OCI-LY7 (cell line): ENCODE measurements around the gene JAK1. TPM values are rescaled to one million over a fixed set of nuclear protein-coding genes. Genes with fewer than 3 reads are reported as not detected.

Experiments
- BruUV-seq: library from RNA; stranded (reverse); fragments of 400-500 nt; replicated peaks from 2 replicates; lab custom pipeline; 2021; lab: Mats Ljungman, UMichigan
- CTCF ChIA-PET: fragments of 300-600 bp; sonication (Branson Sonifier 250); formaldehyde crosslinking; loops from one replicate; lab custom pipeline; 2022; ENCODE audit warnings: antibody characterized with exemption; ENCODE audit not compliant: unreplicated experiment; lab: Charles Lee
- POLR2A ChIA-PET: fragments of 300-600 bp; sonication (Branson Sonifier 250); formaldehyde crosslinking; loops from one replicate; lab custom pipeline; 2022; ENCODE audit warnings: antibody characterized with exemption; lab: Charles Lee
- DNase-seq: peaks from one replicate; pipeline ENCODE4 v3.0.0-alpha.2; 2015; ENCODE audit warnings: low spot score
- H2AFZ ChIP-seq: fragments of 200-600 bp; sonication (generic), shearing (Covaris generic); 2 replicates; pipeline ENCODE4 v1.6.1; 2014; ENCODE audit warnings: mild to moderate bottlenecking, antibody characterized with exemption, low read length, moderate library complexity
- H3K27ac ChIP-seq: fragments of 200-600 bp; sonication (generic); 2 replicates; pipeline ENCODE4 v1.5.1; 2014; ENCODE audit warnings: mixed run types, low read depth, mild to moderate bottlenecking, moderate library complexity, low read length, inconsistent platforms; ENCODE audit not compliant: poor library complexity, severe bottlenecking
- H3K36me3 ChIP-seq: fragments of 200-600 bp; sonication (generic); 2 replicates; pipeline ENCODE4 v1.6.1; 2014; ENCODE audit warnings: mild to moderate bottlenecking, antibody characterized with exemption, low read length, moderate library complexity, mixed read lengths; ENCODE audit not compliant: insufficient read depth
- H3K4me1 ChIP-seq: fragments of 200-600 bp; sonication (generic); 2 replicates; pipeline ENCODE4 v1.5.1; 2014; ENCODE audit warnings: mild to moderate bottlenecking, low read length; ENCODE audit not compliant: insufficient read depth, poor library complexity, severe bottlenecking
- H3K4me2 ChIP-seq: fragments of 200-600 bp; sonication (generic); 2 replicates; pipeline ENCODE4 v1.6.1; 2014; ENCODE audit warnings: mild to moderate bottlenecking, low read length
- H3K4me3 ChIP-seq: fragments of 200-600 bp; sonication (generic); 2 replicates; pipeline ENCODE4 v1.5.1; 2014; ENCODE audit warnings: mild to moderate bottlenecking, low read depth, low read length; ENCODE audit not compliant: poor library complexity, severe bottlenecking
- H3K79me2 ChIP-seq: fragments of 200-600 bp; sonication (generic); 2 replicates; pipeline ENCODE4 v1.6.1; 2016; ENCODE audit warnings: low read depth, mild to moderate bottlenecking, low read length, moderate library complexity, mixed read lengths; ENCODE audit not compliant: insufficient read depth
- H3K9me2 ChIP-seq: fragments of 200-600 bp; sonication (generic); 2 replicates; pipeline ENCODE4 v1.6.1; 2016; ENCODE audit warnings: mild to moderate bottlenecking, low read length, mixed read lengths; ENCODE audit not compliant: insufficient read depth
- H3K9me3 ChIP-seq: fragments of 200-600 bp; sonication (generic); 2 replicates; pipeline ENCODE4 v1.6.1; 2014; ENCODE audit warnings: mild to moderate bottlenecking, mixed run types, low read length, mixed read lengths
- H4K20me1 ChIP-seq: fragments of 200-600 bp; sonication (generic); 2 replicates; pipeline ENCODE4 v1.6.1; 2014; ENCODE audit warnings: mild to moderate bottlenecking, antibody characterized with exemption, low read length, moderate library complexity, mixed read lengths; ENCODE audit not compliant: insufficient read depth
- CTCF ChIP-seq: fragments of 200-600 bp; sonication (generic); conservative IDR thresholded peaks from 2 replicates; pipeline ENCODE4 v1.5.1; 2014; ENCODE audit warnings: mild to moderate bottlenecking, antibody characterized with exemption, low read length, moderate library complexity, mixed read lengths
- EZH2phosphoT487 ChIP-seq: fragments of 200-600 bp; sonication (generic); IDR thresholded peaks from 2 replicates; pipeline ENCODE4 v1.6.1; 2018; ENCODE audit warnings: low read depth, borderline replicate concordance, mild to moderate bottlenecking, mixed run types, antibody characterized with exemption, low read length, moderate library complexity, mixed read lengths
- intact Hi-C: fragments of 100-400 bp; cut with micrococcal nuclease; formaldehyde crosslinking; loops from one replicate; pipeline ENCODE4 v1.10.0; 2022; ENCODE audit not compliant: unreplicated experiment
- total RNA-seq, 2 experiments: library from RNA; depleted of rRNA in 1 of 2; stranded (reverse); fragments of >200 nt in 1 of 2; shearing (Covaris generic) in 1 of 2; gene quantifications; 2 replicates each; pipeline ENCODE4 v1.2.3, GENCODE V29; 2014 to 2022

The JAK1 gene
- total RNA-seq, 2 experiments from 2014 or later, result 72.6 to 86.8 TPM

GRCh38 chr1:64996541-64997257 is 30.4 kb upstream of the JAK1 start:
- Histone ChIP-seq H2AFZ (no peak overlapping the region), H3K9me3 (0 out of 2 replicates have a peak, but pooled peaks cover 6% of the 10 kb centered on the region), H3K79me2 (no peaks in the 10 kb centered on the region), H3K4me3 (no peak overlapping the region), H3K9me2 (no peaks in the 10 kb centered on the region), H3K4me2 (no peak overlapping the region), H3K36me3 (no peaks in the 10 kb centered on the region), H3K4me1 (no peaks in the 10 kb centered on the region), H3K27ac (no peak overlapping the region), H4K20me1 (no peaks in the 10 kb centered on the region)
- no peak for DNase-seq
- TF ChIP-seq CTCF (no peak), EZH2phosphoT487 (no peak)
- intact Hi-C loops, result no loop called here
- ChIA-PET POLR2A (no interaction called here), CTCF (no interaction called here)
- BruUV-seq, result no TSS peak

GRCh38 chr1:64995316-64995715 is 29.0 kb upstream of the JAK1 start:
- Histone ChIP-seq H4K20me1 (no peaks in the 10 kb centered on the region), H3K36me3 (no peaks in the 10 kb centered on the region), H2AFZ (no peak overlapping the region), H3K4me1 (no peaks in the 10 kb centered on the region), H3K4me3 (no peak overlapping the region), H3K9me3 (0 out of 2 replicates have a peak, but pooled peaks cover 6% of the 10 kb centered on the region), H3K27ac (no peak overlapping the region), H3K79me2 (no peaks in the 10 kb centered on the region), H3K4me2 (no peak overlapping the region), H3K9me2 (no peaks in the 10 kb centered on the region)
- TF ChIP-seq CTCF (no peak), EZH2phosphoT487 (no peak)
- ChIA-PET CTCF (no interaction called here), POLR2A (no interaction called here)
- DNase-seq, result no peak
- intact Hi-C loops, result no loop called here
- no TSS peak for BruUV-seq
